Measurements from ENCODE around the gene EMC1.

GRCh38 chr1:19240673-19241538, 10.4 kb downstream of the EMC1 start:
- TF ChIP-seq EP300 (IDR thresholded peaks at IDR 0.05) (no peak), CTCF (IDR thresholded peaks at IDR 0.05) (peak; percentile 83 to 95 (median 91))
